Skeletal muscle cell (primary cell): Measurements from ENCODE around the gene BLVRA.

Experiments
- DNase-seq: peaks from one replicate; pipeline ENCODE4 v3.0.0-alpha.2; 2010; ENCODE audit warnings: low read depth
- H3K4me3 ChIP-seq: 2 replicates; pipeline ENCODE4 v1.5.1; 2011; ENCODE audit warnings: low read depth, mild to moderate bottlenecking, control low read depth, low read length, moderate library complexity

BLVRA gene

DNA sequence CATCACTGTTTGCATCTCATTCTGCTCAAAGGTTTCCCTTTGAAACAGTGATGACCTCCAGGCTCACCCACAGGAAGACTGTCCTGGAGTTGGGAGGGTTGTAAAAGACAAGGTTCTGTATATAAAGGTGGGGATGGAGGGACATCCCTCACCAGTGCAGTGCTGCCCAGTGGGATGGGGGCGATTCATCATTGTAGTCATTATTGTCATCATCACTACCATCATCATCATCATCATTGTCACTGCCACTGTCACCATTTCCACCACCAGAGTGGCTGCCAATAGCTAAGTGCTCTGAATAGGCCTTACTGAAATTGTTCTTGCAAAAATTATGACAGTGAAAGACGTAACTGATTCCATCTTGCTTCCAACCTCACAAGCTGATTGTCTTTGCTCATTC, 86.2 kb downstream of the BLVRA start:
- no peak overlapping the region for H3K4me3 ChIP-seq
- no peak for DNase-seq

DNA sequence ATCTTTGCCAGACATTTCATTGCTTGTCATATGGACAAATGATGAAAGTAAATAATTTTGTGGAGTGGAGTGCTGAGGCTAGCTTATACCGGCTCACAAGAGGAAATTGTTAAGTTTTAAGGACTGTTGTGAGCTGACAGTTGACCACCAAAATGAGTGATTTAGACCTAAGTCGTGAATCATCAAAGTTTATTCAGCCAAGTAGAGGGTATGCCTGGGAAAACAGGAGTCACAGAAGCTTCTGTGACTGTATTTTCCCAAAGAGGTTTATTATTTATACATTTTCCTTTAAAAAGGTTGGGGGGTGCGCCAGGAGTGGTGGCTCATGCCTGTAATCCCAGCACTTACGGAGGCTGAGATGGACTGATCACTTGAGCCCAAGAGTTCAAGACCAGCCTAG, 89.0 kb downstream of the BLVRA start:
- H3K4me3 ChIP-seq: no peak overlapping the region
- DNase-seq: no peak

GRCh38 chr7:43849047-43849446, 90.6 kb downstream of the BLVRA start:
- DNase-seq: no peak
- no peak overlapping the region for H3K4me3 ChIP-seq

DNA sequence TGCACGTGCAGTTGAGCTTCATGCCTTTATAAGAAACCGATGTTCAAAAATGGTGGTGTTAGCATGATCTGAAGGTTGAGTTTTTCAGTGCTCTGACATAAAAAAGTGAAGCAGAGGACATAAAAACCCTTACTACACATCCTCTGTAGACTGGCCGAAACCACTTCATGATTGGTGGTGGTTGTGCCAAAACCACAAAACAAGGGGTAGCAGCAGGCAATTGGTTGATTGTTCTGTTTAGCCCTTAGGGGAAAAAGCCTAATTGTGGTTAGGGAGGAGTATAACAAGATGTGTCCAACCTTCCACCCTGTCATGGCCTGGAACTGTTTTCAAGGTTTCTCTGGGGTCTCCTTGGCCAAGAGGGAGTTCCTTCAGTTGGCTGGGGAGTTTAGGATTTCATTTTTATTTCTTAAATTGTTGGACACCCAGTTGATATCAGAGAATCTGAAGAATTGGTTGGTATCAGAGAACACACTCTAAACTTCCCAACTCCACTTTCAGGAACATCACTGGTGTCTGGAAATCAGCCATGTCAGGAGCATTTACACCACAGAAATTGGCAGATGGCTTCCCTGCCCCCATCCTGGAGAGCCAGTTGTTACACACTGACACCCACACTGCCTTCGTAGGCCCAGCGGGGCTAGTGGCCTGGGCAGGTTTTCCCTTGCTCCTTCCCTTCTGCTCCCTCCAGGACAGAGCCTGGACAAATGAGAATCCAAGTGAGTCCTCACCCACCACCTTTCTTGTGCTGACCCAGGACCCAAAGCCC, 92.1 kb downstream of the BLVRA start:
- no peak overlapping the region for H3K4me3 ChIP-seq
- DNase-seq: no peak

DNA sequence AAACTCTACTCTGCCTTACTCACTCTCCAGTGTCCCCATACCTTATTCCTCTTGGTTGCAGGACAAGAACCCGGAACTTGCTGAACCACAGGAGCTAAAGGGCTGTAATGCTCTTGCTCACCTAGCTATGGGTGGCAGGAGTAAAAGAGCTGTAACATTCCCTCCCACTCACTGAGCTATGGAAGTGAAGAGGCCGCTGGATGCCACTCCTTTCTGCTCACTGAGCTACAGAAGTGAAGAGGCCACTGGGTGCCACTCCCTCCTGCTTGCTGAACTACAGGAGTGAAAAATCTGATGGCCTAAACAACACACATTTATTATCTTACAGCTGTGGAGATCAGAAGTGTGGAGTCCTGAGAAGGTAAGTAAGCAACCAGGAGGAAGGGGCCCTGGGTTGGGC, 93.3 kb downstream of the BLVRA start:
- DNase-seq: no peak
- no peak overlapping the region for H3K4me3 ChIP-seq

DNA sequence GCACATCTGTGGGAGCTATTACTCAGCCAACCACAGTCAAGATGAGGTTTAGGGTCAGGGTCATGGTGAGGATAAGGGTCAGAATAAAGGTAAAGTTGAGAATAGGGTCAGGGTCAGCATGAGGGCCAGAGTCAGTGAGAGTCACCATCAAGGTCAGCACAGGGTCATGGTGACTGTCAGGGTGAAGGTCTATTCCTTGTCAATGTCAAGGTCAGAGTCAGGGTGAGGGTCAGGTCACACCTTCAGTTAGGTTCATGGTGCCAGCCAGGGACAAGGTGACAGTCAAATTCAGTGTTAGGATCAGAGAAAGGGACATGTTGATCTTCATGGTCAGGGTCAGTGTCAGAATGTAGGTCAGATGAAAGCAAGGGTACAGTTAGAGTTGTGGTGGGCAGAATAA, 96.7 kb downstream of the BLVRA start:
- H3K4me3 ChIP-seq: no peak overlapping the region
- no peak for DNase-seq

- DNase-seq: no peak
- no peak overlapping the region for H3K4me3 ChIP-seq
Measured at GRCh38 chr7:43856316-43856715, 97.8 kb downstream of the BLVRA start.
